ENCODE results near the gene RTN4RL1.
"Not testable (repeated sequence)": the region's sequence is repeated elsewhere in the genome, so short reads cannot be mapped to it uniquely, and the experiment has no call there.

RTN4RL1 gene

DNA sequence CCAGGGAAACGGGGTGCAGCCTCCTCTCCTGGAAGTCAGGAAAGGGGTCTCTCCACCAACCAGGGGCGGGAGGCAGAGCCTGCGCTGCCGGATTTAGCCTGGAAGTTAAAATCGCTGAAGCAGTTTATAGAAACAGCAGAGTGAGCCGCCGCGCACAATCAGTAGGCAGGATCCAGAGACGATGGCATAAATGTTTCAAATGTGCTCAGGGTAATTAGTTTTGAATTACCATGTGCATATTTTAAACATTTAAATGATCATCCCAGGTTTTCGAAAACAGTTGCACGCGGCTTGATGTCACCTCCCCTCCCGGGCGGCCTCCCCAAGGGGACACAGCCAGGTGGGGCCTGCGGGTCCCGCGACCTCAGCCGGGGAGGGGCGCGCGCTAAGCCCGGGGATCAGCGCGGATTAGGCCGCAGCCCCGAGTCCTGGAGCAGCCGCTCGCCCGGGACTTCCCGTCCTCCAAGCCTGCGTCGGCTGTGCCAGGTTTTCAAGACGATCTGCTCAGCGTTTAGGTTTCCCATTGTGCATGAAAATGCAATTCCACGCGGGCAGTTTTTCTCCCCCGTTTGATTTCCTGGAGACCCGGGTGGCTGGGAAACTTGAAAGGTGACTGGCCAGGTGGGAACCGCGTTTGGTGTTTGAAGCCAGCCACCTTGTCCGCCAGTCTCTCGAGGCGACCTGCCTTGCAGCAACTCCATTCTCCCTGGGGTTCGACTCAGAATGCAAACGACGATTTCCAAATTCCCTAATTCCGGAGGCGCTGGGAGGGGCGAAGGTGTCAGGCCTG lies 117.0 kb downstream of the RTN4RL1 start:
- intact Hi-C loops (cut with DNase I), result loop anchor here (1.0 kb wide), 1 partner anchor 118 kb away; no protein-coding TSS in a partner anchor

DNA sequence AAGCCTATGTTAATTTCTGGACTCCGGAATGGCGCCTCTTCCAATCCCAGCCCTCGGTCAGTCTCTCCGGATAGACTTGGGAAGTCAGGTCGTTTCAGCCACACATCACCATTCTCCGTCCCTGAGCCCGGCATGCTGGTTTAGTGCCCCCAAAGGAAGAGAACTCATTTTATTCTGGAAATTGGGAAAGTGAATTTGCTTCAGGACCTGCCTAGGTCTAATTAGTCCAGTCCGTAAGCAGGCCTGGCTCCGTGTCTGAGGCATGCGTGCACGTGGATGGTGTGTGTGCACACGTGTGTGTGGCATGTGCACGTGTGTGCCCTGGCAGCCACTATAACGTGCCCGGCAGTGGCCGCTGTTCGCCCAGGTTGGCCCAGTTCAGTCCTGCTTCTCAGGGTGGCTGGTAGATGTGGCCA lies 117.9 kb downstream of the RTN4RL1 start:
- peak in 5 of 10 donors; percentile 24 to 89 (median 55) for DNase-seq
- intact Hi-C loops (cut with DNase I), result no loop called here

More for the DNA sequence above, 117.0 kb downstream of the RTN4RL1 start:
- DNase-seq, result peak in 6 of 10 donors; percentile 55 to 92 (median 72)

- DNase-seq, result peak in 3 of 10 donors; percentile 25 to 71 (median 64)
- intact Hi-C loops (cut with DNase I), result no loop called here
Measured at GRCh38 chr17:1906662-1907101, 118.5 kb downstream of the RTN4RL1 start.

DNA sequence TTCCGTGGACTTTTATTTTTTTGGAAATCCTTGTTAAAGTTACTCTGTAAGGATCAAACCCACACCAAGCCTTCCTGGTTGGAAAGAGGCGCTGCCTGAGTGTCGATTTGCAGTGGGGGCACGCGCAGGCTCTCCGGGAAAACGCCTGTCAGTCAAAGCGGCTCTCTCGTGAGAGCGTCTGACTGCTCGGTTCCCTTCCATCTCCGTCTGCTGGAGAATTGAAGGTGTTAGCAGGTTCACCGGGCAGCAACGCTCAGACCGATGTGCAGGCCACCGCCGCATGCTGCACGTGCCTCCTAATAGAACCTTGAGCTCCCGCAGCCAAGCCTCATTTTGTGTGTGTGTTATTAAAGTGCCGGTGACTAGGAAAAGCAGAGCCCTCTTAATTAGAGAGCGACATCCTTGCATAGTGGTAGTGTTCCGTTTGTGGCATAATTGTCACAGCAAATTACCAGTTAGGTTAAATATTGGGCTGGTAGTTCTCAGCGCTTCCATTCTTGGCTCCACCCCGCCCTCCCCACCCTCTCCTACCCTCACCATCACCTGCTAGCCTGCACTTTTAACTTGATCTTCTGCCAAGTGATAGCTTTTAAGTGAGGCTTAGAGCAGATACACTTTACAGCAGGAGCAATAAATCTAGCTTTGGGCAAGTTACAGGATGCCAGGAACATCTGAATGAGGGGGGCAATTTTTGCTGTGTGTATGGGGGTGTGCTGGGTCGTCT lies 119.8 kb downstream of the RTN4RL1 start:
- peak in 5 of 10 donors; percentile 32 to 89 (median 73) for DNase-seq
- intact Hi-C loops (cut with DNase I), result no loop called here

DNA sequence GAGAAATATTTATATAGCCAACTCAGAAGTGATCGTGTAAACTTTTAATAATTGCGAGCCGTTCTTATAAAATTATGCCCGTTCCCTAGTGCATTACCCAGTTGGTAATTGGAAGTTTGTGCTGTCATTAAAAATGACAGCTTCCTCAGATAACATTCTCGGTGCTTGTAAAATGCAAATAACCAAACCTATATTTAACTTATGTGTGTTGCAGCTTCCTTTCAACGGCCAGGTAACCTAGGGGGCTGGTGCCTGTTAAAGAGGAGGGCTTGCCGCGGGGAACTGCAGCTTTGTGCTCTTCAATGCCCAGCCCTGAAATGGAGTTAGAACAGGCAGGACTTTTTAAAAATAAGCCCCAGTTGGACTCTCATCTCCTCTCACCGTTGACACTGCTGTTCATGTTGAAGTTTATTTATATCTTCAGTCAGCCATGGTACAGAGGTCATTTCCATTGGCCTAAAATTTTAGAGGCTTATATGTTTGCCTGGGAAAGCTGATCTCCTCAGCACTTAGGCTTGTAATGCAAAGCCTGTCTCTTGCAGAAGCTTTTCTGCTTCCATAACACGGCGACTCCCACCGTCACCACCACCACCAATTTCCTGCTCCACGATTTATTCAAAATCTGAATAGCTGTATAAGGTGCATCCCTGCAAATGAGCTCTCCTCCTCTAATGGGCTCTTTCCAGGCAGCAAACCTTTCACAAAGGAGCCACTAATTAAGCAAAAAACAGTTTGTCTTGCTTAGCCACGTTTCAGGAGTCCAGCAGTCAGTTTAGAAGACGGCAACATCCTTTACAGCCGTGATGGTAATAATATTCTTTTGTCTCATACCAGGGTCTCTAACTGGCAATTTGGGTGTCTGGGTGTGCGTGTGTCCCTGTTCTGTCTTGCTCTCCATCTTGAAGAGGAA lies 120.6 kb downstream of the RTN4RL1 start:
- DNase-seq, result peak in 3 of 10 donors; percentile 6 to 49 (median 16)
- intact Hi-C loops (cut with DNase I), result no loop called here

- intact Hi-C loops (cut with DNase I), result no loop called here
- no peak for DNase-seq
Measured at GRCh38 chr17:1899403-1900000, 125.6 kb downstream of the RTN4RL1 start.

DNA sequence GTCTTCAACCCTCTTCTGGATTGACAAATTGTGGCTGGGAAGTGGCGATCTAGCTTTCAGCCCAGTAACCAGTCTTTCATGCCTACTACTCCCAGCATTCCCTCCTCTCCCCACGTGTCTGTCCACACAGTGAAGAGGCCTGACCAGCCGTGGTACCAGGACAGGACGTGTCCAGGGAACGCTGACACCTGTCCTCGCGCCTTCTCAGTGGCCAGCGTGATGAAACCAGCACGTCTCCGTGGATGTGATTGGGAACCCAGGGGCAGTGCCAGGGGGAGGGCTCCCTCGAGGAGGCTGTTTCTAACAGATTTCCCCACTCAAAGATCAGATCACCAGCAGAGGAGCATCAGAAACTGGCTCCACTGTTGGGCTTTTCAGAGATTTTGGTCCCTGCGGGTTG lies 126.3 kb downstream of the RTN4RL1 start:
- peak in 2 of 10 donors; percentile 33 to 82 for DNase-seq

GRCh38 chr17:1898332-1898731 lies 126.8 kb downstream of the RTN4RL1 start:
- intact Hi-C loops (cut with DNase I), result no loop called here
- DNase-seq, result peak in 2 of 10 donors; percentile 37 to 75

More for the DNA sequence above, 126.3 kb downstream of the RTN4RL1 start:
- intact Hi-C loops (cut with DNase I), result no loop called here

DNA sequence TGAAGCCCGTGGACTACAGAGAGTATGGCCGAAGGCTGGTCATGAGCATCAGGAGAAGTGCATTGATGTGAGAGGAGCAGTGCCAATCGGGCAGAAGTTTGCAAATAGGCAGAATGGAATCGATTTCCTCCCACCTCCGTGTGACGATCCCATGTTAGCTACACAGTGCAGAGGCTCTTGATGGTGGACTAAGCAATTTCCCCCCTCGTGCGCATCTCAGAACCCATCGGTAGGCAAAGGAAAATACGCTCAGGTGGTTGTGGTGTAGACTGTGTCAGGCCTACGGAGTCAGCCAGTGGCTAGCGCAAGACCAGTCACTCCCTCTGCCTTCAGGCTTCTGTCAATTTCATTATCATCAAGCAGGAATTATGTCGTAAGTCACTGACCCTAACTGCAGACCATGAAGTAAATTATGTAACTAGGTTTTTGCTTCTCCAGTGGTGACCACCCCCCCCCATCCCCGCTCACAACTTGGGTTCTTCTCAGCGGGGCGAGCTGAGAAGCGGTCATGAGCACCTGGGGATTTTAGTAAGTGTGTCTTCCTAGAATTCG lies 128.0 kb downstream of the RTN4RL1 start:
- DNase-seq, result peak in 1 of 10 donors; percentile 26
- intact Hi-C loops (cut with DNase I), result no loop called here

DNA sequence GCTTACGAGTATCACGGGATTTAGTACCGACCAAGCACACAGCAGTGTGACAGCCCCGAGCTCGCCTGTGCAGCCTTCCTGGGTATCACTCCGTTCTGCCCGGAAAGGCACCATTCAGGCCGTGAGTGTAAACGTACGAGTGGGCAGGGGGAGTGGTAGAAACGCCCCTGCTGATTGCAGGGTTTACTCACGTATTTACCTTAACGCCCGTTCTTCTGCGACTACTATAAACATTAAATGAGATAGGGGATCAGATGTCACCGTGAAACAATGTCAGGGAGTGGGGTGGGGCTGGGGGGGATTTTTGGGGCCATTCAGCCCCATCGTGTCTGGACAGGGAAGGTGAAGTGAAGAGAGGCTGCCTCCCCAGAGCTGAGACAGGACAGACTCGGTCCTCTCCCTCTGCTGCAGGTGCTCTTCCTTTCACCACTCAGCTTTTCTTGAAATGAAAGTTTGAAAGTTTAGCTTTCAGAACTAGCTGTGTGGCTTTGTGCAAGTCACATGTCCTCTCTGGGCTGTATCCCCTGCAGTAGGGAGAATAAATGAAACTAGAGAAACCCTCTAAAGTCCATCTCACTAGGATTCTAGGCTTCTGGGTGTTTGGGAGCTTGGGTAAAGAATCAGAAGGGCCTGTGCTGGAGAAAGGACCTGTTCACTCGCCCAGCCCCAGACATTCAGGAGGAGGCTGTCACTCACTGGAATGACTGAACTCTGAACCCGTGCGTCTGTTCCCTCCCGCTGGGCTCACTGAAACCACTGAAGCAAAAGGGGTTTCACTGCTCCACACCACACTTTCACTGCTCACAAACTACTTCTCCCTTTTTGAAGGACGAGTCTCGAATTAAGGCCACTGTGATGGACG lies 128.7 kb downstream of the RTN4RL1 start:
- DNase-seq, result peak in 2 of 10 donors; percentile 12 to 27
- intact Hi-C loops (cut with DNase I), result no loop called here

GRCh38 chr17:1895479-1895878 lies 129.7 kb downstream of the RTN4RL1 start:
- intact Hi-C loops (cut with DNase I), result not testable (repeated sequence)
- peak in 2 of 10 donors; percentile 23 to 28 for DNase-seq

DNA sequence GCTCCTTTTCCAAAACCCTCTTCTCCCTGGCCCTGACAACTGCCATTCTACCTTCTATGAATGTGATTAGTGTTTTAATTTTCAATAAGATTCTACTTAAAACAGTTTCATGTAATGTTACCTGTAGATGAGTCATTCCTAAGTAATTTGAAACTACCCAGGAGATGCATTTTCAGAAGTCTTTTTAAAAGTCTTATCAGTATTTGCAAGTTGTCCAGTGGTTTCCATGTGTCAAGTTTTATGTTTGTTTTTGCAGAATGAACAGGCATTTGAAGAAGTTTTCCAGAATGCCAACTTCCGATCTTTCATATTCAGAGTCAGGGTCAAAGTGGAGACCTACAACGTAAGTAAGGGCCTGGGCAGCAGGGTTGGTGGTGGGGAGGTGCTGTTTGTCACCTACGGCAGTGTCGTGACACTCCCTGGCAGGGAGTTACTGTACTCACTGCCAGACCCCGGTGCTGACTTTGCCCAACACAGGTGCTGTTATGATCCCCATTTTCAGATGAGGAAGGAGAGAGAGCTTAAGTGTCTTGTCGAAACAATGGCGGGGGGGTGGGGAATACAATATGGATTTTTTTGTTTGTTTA lies 130.3 kb downstream of the RTN4RL1 start:
- intact Hi-C loops (cut with DNase I), result no loop called here
- peak in 2 of 10 donors; percentile 13 to 34 for DNase-seq

GRCh38 chr17:1890758-1891450 lies 134.2 kb downstream of the RTN4RL1 start:
- peak in 2 of 10 donors; percentile 19 to 45 for DNase-seq
- intact Hi-C loops (cut with DNase I), result no loop called here

- intact Hi-C loops (cut with DNase I), result no loop called here
- no peak for DNase-seq
Measured at GRCh38 chr17:1888741-1889140, 136.4 kb downstream of the RTN4RL1 start.
